Suppressor macrophage (primary cell): ENCODE results near the gene SQSTM1.
A peak's percentile ranks its signal among the peaks of the same experiment; 100 is the strongest.

Experiments
- DNase-seq, 4 experiments: peaks; one replicate each; pipeline ENCODE4 v3.0.0-alpha.2; 2020 to 2022

The SQSTM1 gene

DNA sequence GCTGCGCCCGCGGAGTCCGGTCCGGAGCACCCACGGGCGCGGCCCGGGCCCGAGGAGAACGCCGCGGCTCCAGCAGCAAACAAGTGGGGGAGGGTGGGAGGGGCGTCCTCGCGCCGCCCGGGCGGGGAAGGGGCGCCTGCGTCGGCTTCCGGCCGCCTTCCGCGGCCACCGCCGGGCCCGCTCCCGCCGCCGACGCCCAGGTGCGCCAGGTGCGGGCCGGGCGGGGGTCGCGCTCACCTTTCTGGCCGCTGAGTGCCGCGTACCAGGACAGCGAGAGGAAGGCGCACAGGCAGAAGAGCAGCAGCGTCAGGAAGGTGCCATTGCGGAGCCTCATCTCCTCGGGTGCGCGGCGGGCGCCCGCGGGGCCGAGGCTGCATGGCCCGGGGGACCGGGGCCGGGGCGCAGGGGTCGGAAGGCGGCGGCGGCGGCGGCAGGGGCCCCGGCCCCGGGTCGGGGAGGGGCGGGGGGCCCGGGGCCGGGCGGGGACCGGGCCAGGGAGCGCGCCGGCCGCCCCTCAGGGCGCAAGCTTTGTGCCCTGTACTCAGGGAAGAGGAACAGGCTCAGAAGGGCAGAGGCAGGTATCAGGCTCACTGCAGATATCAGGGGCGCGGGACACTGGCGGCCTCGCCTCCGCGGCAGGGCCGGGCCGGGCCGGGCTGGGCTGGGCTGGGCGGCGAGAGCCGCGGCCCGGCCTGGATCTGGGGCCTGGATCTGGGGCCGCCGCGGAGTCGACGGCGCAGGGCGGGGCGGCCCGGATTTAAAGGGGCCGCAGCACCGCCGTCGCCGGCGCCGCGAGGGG is 14.3 kb upstream of the SQSTM1 start, which contains the start of gene MGAT4B:
Gene MGAT4B, minus strand, starts transcription at position 617 of the 799 bp plus-strand sequence. Its CDS starts 283 bp downstream, at position 334.
- peak; percentile 88 to 95 (median 92) for DNase-seq

- DNase-seq = no peak
These were observed 8.4 kb upstream of the SQSTM1 start for GRCh38 chr5:179812135-179812825.

- no peak for DNase-seq
These were observed 7.6 kb upstream of the SQSTM1 start for GRCh38 chr5:179812997-179813607.

GRCh38 chr5:179814090-179814489 is 6.6 kb upstream of the SQSTM1 start:
- no peak for DNase-seq

- no peak for DNase-seq
These were observed 5.0 kb upstream of the SQSTM1 start for GRCh38 chr5:179815491-179816249.

GRCh38 chr5:179816401-179816795 is 4.3 kb upstream of the SQSTM1 start:
- DNase-seq = no peak

- peak in 1 of 4 experiments; percentile 53 for DNase-seq
These were observed 3.8 kb upstream of the SQSTM1 start for GRCh38 chr5:179816796-179817469.

DNA sequence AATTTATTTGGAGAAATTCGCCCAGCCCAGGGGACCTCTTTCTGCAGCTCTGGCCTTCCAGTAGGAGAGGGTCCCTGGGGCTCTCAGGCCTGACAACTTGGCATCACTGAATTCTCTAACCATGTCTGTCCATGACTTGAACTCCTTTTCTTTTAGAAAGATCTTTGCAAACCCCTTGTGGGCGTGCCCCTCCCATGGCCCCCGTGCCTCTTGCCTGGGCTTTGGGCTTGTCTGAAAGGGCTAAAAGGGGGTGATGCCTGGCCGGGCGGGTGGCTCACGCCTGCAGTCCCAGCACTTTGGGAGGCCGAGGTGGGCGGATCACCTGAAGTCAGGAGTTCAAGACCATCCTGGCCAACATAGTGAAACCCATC is 3.2 kb upstream of the SQSTM1 start:
- no peak for DNase-seq

DNA sequence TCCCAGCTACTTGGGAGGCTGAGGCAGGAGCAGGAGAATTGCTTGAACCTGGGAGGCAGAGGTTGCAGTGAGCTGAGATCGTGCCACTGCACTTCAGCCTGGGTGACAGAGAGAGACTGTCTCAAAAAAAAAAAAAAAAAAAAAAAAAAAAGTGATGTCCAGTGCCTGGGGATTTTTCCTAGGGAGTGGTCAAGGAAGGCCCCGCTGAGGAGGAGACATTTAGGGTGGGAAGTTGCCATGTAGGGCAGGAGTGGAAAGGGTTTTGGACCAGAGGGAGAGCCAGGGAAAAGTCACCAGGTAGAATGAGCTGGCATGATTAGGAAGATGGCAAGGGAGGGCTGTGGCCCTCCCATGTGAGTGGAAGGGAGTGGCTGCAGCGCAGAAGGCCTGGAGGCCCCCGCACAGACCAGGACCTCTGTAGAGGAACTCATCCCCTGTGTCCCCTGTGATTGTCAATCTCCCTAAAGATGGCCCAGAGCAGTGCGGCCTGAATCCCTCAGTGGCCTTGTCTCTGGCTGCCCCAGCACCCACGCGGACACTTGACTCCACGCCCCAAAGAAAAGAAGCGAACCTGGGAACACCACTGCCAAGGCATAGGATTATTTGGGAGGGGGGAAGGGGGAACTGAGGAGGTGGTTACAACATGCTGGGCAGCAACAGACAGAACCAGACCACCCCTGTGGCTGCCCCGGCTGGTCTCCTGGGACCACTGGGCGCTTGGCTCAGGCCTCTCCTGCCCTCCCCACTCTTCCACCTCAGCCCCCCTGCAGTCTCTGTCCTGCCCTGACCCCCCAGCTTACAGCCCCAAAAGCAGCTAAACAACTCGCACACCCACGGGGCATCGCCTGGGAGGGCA is 2.6 kb upstream of the SQSTM1 start:
- DNase-seq = peak in 1 of 4 experiments; percentile 45

DNA sequence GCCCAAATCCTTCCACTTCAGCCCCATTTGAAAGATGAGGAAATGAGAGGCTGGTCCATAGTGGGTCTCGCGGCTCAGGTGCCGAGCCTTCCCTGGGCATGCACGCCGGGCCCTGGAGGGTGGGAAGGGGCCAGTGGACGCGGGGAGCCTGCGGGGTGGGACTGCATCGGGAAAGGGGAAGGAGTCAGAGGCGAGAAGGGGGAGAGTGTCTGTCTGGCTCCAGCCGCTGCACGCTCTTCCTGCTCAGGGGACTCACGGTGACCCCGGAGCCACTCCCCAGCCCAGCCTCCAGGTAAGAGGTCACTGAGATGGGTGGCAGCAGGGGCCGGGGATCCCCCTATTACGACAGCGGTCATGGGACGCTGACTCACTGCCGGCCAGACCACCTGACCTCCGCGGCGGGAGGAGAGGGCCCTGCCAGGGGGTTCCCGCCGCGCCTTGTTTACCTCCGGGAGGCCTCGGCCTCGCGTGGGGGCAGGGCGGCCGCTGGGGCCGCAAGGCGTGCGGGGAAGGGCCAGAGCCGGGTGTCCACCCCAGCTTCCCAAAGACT is 1.9 kb upstream of the SQSTM1 start:
- DNase-seq = peak; percentile 96 to 98 (median 98)

DNA sequence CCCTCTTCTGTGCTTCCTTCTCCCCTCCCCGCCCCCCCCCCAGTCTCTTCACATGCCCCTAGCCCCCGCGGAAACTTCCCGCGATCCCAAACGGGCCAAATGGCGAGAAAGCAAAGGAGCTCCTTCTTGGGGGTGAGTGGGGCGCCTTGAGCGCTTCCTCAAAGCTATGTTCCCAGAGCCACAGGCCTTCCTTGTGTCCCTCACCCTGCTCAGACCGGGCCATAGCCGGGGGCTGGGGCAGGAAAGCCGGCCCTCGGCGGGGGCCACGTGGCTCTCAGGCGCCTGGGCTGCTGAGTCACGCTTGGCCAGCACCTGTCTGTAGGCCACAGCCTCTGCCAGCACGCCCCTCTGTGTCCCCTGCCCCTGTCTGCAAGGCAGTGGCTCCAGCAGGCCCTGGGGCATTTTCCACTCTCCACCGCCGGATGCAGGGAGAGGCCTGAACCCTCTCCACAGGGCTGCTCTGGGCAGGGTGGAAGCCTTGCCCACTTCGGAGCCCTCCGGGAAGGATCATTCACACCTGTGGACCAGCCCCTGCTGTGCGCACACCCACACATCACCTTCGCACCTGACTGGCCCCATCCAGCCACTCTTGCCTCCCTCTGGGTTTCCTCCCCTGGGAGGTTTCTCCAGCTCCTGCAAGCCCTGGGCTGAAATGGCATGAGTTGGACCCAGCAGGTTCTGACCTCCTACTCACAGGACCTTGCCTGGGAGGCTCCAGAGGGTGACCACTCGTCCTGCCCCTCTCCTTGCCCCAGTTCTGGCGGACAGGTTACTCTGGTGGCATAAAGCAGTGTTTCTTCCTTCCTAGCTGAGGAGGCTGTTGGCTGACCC is 1.2 kb upstream of the SQSTM1 start:
- peak; percentile 77 to 92 (median 86) for DNase-seq

- DNase-seq = no peak
These were observed 600 bp upstream of the SQSTM1 start for GRCh38 chr5:179820127-179820482.

- peak; percentile 91 to 95 (median 95) for DNase-seq
These were observed 773 bp downstream of the SQSTM1 start for GRCh38 chr5:179821298-179822058.

- no peak for DNase-seq
These were observed 1.3 kb downstream of the SQSTM1 start for GRCh38 chr5:179822059-179822432.

GRCh38 chr5:179822444-179822990 is 1.8 kb downstream of the SQSTM1 start:
- no peak for DNase-seq

- DNase-seq = no peak
These were observed 3.4 kb downstream of the SQSTM1 start for GRCh38 chr5:179823937-179824744.

- DNase-seq = no peak
These were observed 4.0 kb downstream of the SQSTM1 start for GRCh38 chr5:179824745-179825112.

DNA sequence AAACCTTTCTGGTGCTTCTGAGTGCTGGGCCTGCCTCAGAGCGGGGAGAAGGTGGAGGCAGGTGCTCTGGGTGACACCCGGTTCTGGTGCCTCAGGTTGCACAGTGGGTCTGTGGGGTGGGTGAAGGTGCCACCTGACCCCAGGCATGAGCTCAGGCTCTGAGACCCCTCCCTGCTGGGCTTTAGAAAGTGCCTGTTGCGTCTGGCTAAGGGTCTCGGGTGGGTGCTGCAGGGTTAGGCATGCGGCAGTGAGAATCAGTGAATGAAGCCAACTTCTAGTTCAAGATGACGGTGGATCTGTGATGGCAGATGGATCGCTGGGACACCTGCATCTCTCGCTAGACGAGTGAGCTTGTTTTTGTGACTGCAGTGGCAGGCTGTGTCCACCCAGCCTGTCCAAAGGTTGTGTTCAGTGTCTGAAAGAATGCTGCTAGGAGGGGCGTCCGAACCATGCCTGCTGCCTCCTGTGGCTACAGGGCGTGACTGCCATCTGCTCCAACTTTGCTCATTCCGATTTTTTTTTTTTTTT is 5.0 kb downstream of the SQSTM1 start:
- DNase-seq = no peak
